H1 (cell line): ENCODE measurements around the gene ATP5MC3. TPM values are rescaled to one million over a fixed set of nuclear protein-coding genes. Genes with fewer than 3 reads are reported as not detected.

ENCODE experiments used
- CTCF ChIA-PET: fragments of 300-600 bp; sonication (Branson Sonifier 250); formaldehyde crosslinking; loops from one replicate; lab custom pipeline; 2021; ENCODE audit not compliant: partially characterized antibody; lab: Charles Lee
- POLR2A ChIA-PET: fragments of 300-600 bp; sonication (Branson Sonifier 250); formaldehyde crosslinking; loops from one replicate; lab custom pipeline; 2021; ENCODE audit warnings: inconsistent platforms; ENCODE audit not compliant: partially characterized antibody; lab: Charles Lee
- DNase-seq, 2 experiments: peaks; one replicate each; pipeline versions ENCODE4 v3.0.0 to v3.0.0-alpha.2; 2010 to 2022; ENCODE audit warnings: low spot score in 2 of 2, low read depth in 1 of 2, mixed read lengths in 1 of 2
- FAIRE-seq: peaks from 2 replicates; lab custom pipeline; 2011; peaks lifted over from hg19 to GRCh38; lab: Jason Lieb, UNC
- H2AFZ ChIP-seq: 2 replicates; pipeline ENCODE4 v1.8.1; 2012; ENCODE audit warnings: low read length, inconsistent platforms
- H2AK5ac ChIP-seq: 2 replicates; pipeline ENCODE4 v1.6.1; 2013; ENCODE audit warnings: low read depth, low read length
- H2BK120ac ChIP-seq: replicated peaks from 2 replicates; pipeline ENCODE3; 2013; ENCODE audit warnings: low read depth, low read length, inconsistent platforms
- H2BK12ac ChIP-seq: 2 replicates; pipeline ENCODE4 v1.6.1; 2013; ENCODE audit warnings: low read depth, low read length
- H2BK15ac ChIP-seq: 2 replicates; pipeline ENCODE4 v1.6.1; 2013; ENCODE audit warnings: low read length
- H2BK20ac ChIP-seq: 2 replicates; pipeline ENCODE4 v1.6.1; 2013; ENCODE audit warnings: low read length
- H2BK5ac ChIP-seq: 2 replicates; pipeline ENCODE4 v1.6.1; 2013; ENCODE audit warnings: low read depth, low read length
- H3K14ac ChIP-seq: 2 replicates; pipeline ENCODE4 v1.6.1; 2013; ENCODE audit warnings: inconsistent platforms; ENCODE audit not compliant: insufficient read length
- H3K18ac ChIP-seq: 2 replicates; pipeline ENCODE4 v1.6.1; 2013; ENCODE audit warnings: low read length; ENCODE audit errors: extremely low read depth
- H3K23ac ChIP-seq: 2 replicates; pipeline ENCODE4 v1.6.1; 2013; ENCODE audit warnings: inconsistent platforms; ENCODE audit not compliant: insufficient read length
- H3K23me2 ChIP-seq: 2 replicates; pipeline ENCODE4 v1.6.1; 2013; ENCODE audit warnings: low read depth, low read length
- H3K27ac ChIP-seq: 2 replicates; pipeline ENCODE4 v1.6.1; 2011; ENCODE audit warnings: low read depth, low read length, inconsistent platforms
- H3K27me3 ChIP-seq, 4 experiments: replicated peaks in 1 of 4; 1 replicate in 1 of 4; 2 replicates in 3 of 4; pipeline versions ENCODE4 v1.6.1 to v1.8.1; 2011 to 2013; ENCODE audit warnings: low read length in 3 of 4, mild to moderate bottlenecking in 3 of 4, inconsistent platforms in 2 of 4, mixed read lengths in 2 of 4, moderate library complexity in 1 of 4; ENCODE audit not compliant: control insufficient read depth in 3 of 4, insufficient read depth in 3 of 4; ENCODE audit errors: extremely low read depth in 1 of 4
- H3K36me3 ChIP-seq, 4 experiments: 2 replicates each; pipeline versions ENCODE4 v1.6.1 to v1.8.1; 2011 to 2013; ENCODE audit warnings: mild to moderate bottlenecking in 4 of 4, low read length in 3 of 4, moderate library complexity in 2 of 4, control low read depth in 1 of 4, inconsistent platforms in 1 of 4; ENCODE audit not compliant: insufficient read depth in 4 of 4, control insufficient read depth in 2 of 4
- H3K4ac ChIP-seq: replicated peaks from 2 replicates; pipeline ENCODE3; 2013; ENCODE audit warnings: low read length, low read depth, mixed read lengths, inconsistent platforms; ENCODE audit not compliant: insufficient read length
- H3K4me1 ChIP-seq, 4 experiments: replicated peaks in 1 of 4; 1 replicate in 1 of 4; 2 replicates in 3 of 4; pipeline versions ENCODE4 v1.6.1 to v1.8.1; 2011 to 2013; ENCODE audit warnings: low read length in 3 of 4, inconsistent platforms in 2 of 4, mixed read lengths in 1 of 4; ENCODE audit not compliant: insufficient read depth in 4 of 4, control insufficient read depth in 3 of 4
- H3K4me2 ChIP-seq, 2 experiments: 2 replicates each; pipeline versions ENCODE4 v1.6.1 to v1.8.1; 2011 to 2013; ENCODE audit warnings: low read depth in 2 of 2, low read length in 2 of 2, control low read depth in 1 of 2, inconsistent platforms in 1 of 2, mild to moderate bottlenecking in 1 of 2; ENCODE audit not compliant: insufficient read depth in 1 of 2
- H3K4me3 ChIP-seq, 4 experiments: fragments of 200-600, 300-600 bp in 1 of 4; sonication (generic), shearing (Covaris generic), sonication (Bioruptor Twin) in 1 of 4; 2 replicates each; pipeline versions ENCODE4 v1.5.1 to v1.8.1; 2011 to 2016; ENCODE audit warnings: low read length in 4 of 4, low read depth in 3 of 4, control low read depth in 2 of 4, inconsistent platforms in 2 of 4, mild to moderate bottlenecking in 2 of 4, mixed read lengths in 1 of 4, moderate library complexity in 1 of 4; ENCODE audit not compliant: insufficient read depth in 2 of 4; ENCODE audit errors: extremely low read depth in 1 of 4
- H3K56ac ChIP-seq: replicated peaks from 2 replicates; pipeline ENCODE3; 2013; ENCODE audit warnings: low read depth, mild to moderate bottlenecking, mixed read lengths, low read length, inconsistent platforms; ENCODE audit not compliant: insufficient read length
- H3K79me1 ChIP-seq: 2 replicates; pipeline ENCODE4 v1.6.1; 2013; ENCODE audit warnings: low read depth, low read length, control low read depth
- H3K79me2 ChIP-seq, 2 experiments: 2 replicates each; pipeline versions ENCODE4 v1.6.1 to v1.8.1; 2012 to 2013; ENCODE audit warnings: low read length in 2 of 2, mild to moderate bottlenecking in 2 of 2, inconsistent platforms in 1 of 2; ENCODE audit not compliant: insufficient read depth in 2 of 2, control insufficient read depth in 1 of 2
- H3K9ac ChIP-seq, 4 experiments: replicated peaks in 1 of 4; 1 replicate in 1 of 4; 2 replicates in 3 of 4; pipeline versions ENCODE4 v1.6.1 to v1.8.1; 2011 to 2013; ENCODE audit warnings: low read depth in 3 of 4, low read length in 3 of 4, control low read depth in 2 of 4, mild to moderate bottlenecking in 2 of 4, moderate library complexity in 2 of 4, inconsistent platforms in 1 of 4; ENCODE audit errors: extremely low read depth in 1 of 4
- H3K9me3 ChIP-seq, 2 experiments: 2 replicates each; pipeline versions ENCODE4 v1.6.1 to v1.8.1; 2012 to 2013; ENCODE audit warnings: mild to moderate bottlenecking in 2 of 2, moderate library complexity in 2 of 2, control low read depth in 1 of 2, inconsistent platforms in 1 of 2, low read depth in 1 of 2, low read length in 1 of 2, mixed read lengths in 1 of 2; ENCODE audit not compliant: insufficient read depth in 2 of 2
- H4K20me1 ChIP-seq, 2 experiments: replicated peaks in 1 of 2; 2 replicates each; pipeline versions ENCODE3 to v1.8.1; 2011 to 2013; ENCODE audit warnings: inconsistent platforms in 2 of 2, low read length in 2 of 2, mild to moderate bottlenecking in 1 of 2; ENCODE audit not compliant: insufficient read depth in 2 of 2, control insufficient read depth in 1 of 2
- H4K5ac ChIP-seq: 2 replicates; pipeline ENCODE4 v1.6.1; 2013; ENCODE audit warnings: low read length, low read depth, mixed read lengths, inconsistent platforms; ENCODE audit not compliant: insufficient read length
- H4K8ac ChIP-seq: 2 replicates; pipeline ENCODE4 v1.8.0; 2013; ENCODE audit warnings: mild to moderate bottlenecking, moderate library complexity, low read length, inconsistent platforms; ENCODE audit not compliant: insufficient read depth; ENCODE audit errors: extremely low read depth
- H4K91ac ChIP-seq: replicated peaks from 2 replicates; pipeline ENCODE3; 2013; ENCODE audit warnings: low read length, mixed read lengths, inconsistent platforms; ENCODE audit not compliant: insufficient read length
- BRCA1 ChIP-seq: IDR thresholded peaks from 2 replicates; pipeline ENCODE4 v1.6.1; 2012; ENCODE audit warnings: low read depth, low read length, improper control_type of control experiment
- CBX5 ChIP-seq: fragments of 300-800, 300-1000 bp; sonication (generic); IDR thresholded peaks from 2 replicates; pipeline ENCODE4 v1.7.1; 2016; ENCODE audit warnings: antibody characterized with exemption, low read length, low read depth
- EGR1 ChIP-seq: IDR thresholded peaks from 2 replicates; pipeline ENCODE4 v1.6.1; 2011; ENCODE audit warnings: low read depth, low read length, borderline replicate concordance
- KDM1A ChIP-seq: fragments of 200-600, 300-600 bp; sonication (generic); IDR thresholded peaks from 2 replicates; pipeline ENCODE4 v1.7.1; 2016; ENCODE audit warnings: mild to moderate bottlenecking, low read length, borderline replicate concordance
- KDM5A ChIP-seq: fragments of 200-600 bp; IDR thresholded peaks from 2 replicates; pipeline ENCODE4 v1.7.1; 2012; ENCODE audit warnings: mild to moderate bottlenecking, low read length, inconsistent platforms, mixed read lengths
- NANOG ChIP-seq: IDR thresholded peaks from 2 replicates; pipeline ENCODE4 v1.6.1; 2011; ENCODE audit warnings: low read length, low read depth, mild to moderate bottlenecking, inconsistent platforms; ENCODE audit not compliant: insufficient read depth, poor library complexity, severe bottlenecking
- PHF8 ChIP-seq: fragments of 200-600 bp; sonication (generic); conservative IDR thresholded peaks from 2 replicates; pipeline ENCODE4 v1.7.1; 2012; ENCODE audit warnings: low read depth, mild to moderate bottlenecking, inconsistent platforms, low read length, moderate library complexity
- RFX5 ChIP-seq: IDR thresholded peaks from 2 replicates; pipeline ENCODE4 v1.6.1; 2011; ENCODE audit warnings: low read depth, low read length, improper control_type of control experiment, borderline replicate concordance
- SIRT6 ChIP-seq: IDR thresholded peaks from one replicate; pipeline ENCODE4 v1.7.1; 2012; ENCODE audit warnings: low read length, inconsistent platforms
- TAF1 ChIP-seq: IDR thresholded peaks from 2 replicates; pipeline ENCODE4 v1.6.1; 2011; ENCODE audit warnings: mild to moderate bottlenecking, low read depth, low read length
- WGBS, 2 experiments: shearing (Covaris generic) in 1 of 2; methylation state at CpG; one replicate each; pipeline versions ENCODE4 v1.1.6 to v1.1.7; 2013 to 2015; ENCODE audit warnings: low lambda C conversion rate in 2 of 2, mixed read lengths in 2 of 2, inconsistent platforms in 1 of 2, low coverage in 1 of 2, missing lambda C conversion rate in 1 of 2; ENCODE audit not compliant: insufficient replicate concordance in 2 of 2, insufficient coverage in 1 of 2, insufficient read length in 1 of 2; ENCODE audit errors: extremely low coverage in 1 of 2, missing lambda C conversion rate in 1 of 2; 5-methylcytosine and 5-hydroxymethylcytosine counted together
- polyA plus RNA-seq, 7 experiments: library from polyadenylated mRNA; depleted of rRNA in 3 of 7; stranded (reverse) in 5 of 7; unstranded in 2 of 7; fragments of >200 nt in 5 of 7; fragments of 200-250 nt in 2 of 7; gene quantifications; 1 replicate in 5 of 7; 2 replicates in 1 of 7; 4 replicates in 1 of 7; pipeline versions ENCODE4 v1.2.1 to v1.2.3, GENCODE V29; 2011 to 2013; ENCODE audit warnings: missing spikeins in 2 of 7, mixed read lengths in 2 of 7
- total RNA-seq: library from RNA; stranded (reverse); fragmentation: NEBNext Ultra II Directional; extraction: Animal tissue kit (Norgen Biotek cat#: 25700); gene quantifications from 2 replicates; pipeline ENCODE4 v1.2.1, GENCODE V29; 2021
- TF ChIP-seq, protein P1 (sequence below): IDR thresholded peaks from 2 replicates; pipeline ENCODE4 v1.6.1; 2012; ENCODE audit warnings: inconsistent platforms

ATP5MC3 gene
- total and polyA plus RNA-seq, 2 of the 8 experiments (the other 6 are each of a cell fraction or from before 2014, with no cell fraction given): 320 to 856 TPM

GRCh38 chr2:175170659-175171304 is 10.7 kb downstream of the ATP5MC3 start:
- H2BK5ac ChIP-seq: no peak overlapping the region
- no peak overlapping the region for H2AFZ ChIP-seq
- H3K18ac ChIP-seq: no peak overlapping the region
- no peaks in the 10 kb centered on the region for H3K23me2 ChIP-seq
- H3K23ac ChIP-seq: no peak overlapping the region
- H3K27ac ChIP-seq: no peak overlapping the region
- no peaks in the 10 kb centered on the region for H4K20me1 ChIP-seq
- FAIRE-seq (no peak), DNase-seq (no peak)
- peaks cover 0 to 4% (median 0%) of the 10 kb centered on the region in 4 experiments; a peak in 2 of 8 replicates for H3K36me3 ChIP-seq
- H3K4me2 ChIP-seq: no peak overlapping the region
- no peaks in the 10 kb centered on the region for H3K27me3 ChIP-seq
- no peaks in the 10 kb centered on the region for H3K9me3 ChIP-seq
- 89% methylated on average over 3 of the region's 3 CpGs; no CpG with 5 or more reads in 1 of the 2 experiments for whole genome bisulfite sequencing, 2 experiments
- POLR2A ChIA-PET: no interaction called here
- H2BK120ac ChIP-seq: no peak overlapping the region
- H3K9ac ChIP-seq: no peak overlapping the region
- no peaks in the 10 kb centered on the region for H3K79me1 ChIP-seq
- H2BK15ac ChIP-seq: no peak overlapping the region
- H3K56ac ChIP-seq: no peak overlapping the region
- no peak overlapping the region for H2BK20ac ChIP-seq
- H3K14ac ChIP-seq: no peak overlapping the region
- CTCF ChIA-PET: interaction anchor here (0.6 to 1.2 kb wide), 3 partner anchors 425 to 470 kb away, joined by 3 read pairs; no protein-coding TSS in a partner anchor
- peaks cover 4 to 26% of the 10 kb centered on the region in 2 experiments; a peak in 3 of 4 replicates for H3K79me2 ChIP-seq
- no peak overlapping the region for H2BK12ac ChIP-seq
- H4K91ac ChIP-seq: no peak overlapping the region
- H3K4me1 ChIP-seq: no peaks in the 10 kb centered on the region
- no peak overlapping the region for H4K5ac ChIP-seq
- no peak overlapping the region for H3K4me3 ChIP-seq
- H2AK5ac ChIP-seq: no peak overlapping the region
- H4K8ac ChIP-seq: no peak overlapping the region
- H3K4ac ChIP-seq: no peak overlapping the region
- no peak for TF ChIP-seq SIRT6
- TF ChIP-seq RFX5: no peak
- TF ChIP-seq KDM5A: no peak
- TF ChIP-seq, protein P1, sequence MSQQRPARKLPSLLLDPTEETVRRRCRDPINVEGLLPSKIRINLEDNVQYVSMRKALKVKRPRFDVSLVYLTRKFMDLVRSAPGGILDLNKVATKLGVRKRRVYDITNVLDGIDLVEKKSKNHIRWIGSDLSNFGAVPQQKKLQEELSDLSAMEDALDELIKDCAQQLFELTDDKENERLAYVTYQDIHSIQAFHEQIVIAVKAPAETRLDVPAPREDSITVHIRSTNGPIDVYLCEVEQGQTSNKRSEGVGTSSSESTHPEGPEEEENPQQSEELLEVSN: no peak
- TF ChIP-seq BRCA1: no peak
- no peak for TF ChIP-seq KDM1A
- TF ChIP-seq EGR1: no peak
- TF ChIP-seq NANOG: no peak
- no peak for TF ChIP-seq CBX5
- no peak for TF ChIP-seq TAF1
- no peak for TF ChIP-seq PHF8
